CD8-positive, alpha-beta memory T cell (primary cell): ENCODE data around the gene SPDYE2. TPM values are rescaled to one million over a fixed set of nuclear protein-coding genes. Genes with fewer than 3 reads are reported as not detected.
"Not testable (repeated sequence)": the region's sequence is repeated elsewhere in the genome, so short reads cannot be mapped to it uniquely, and the experiment has no call there.

Experiments used
- CTCF ChIA-PET: fragments of 350-600 bp; sonication (Branson Sonifier 250); formaldehyde crosslinking; loops from one replicate; lab custom pipeline; 2021; ENCODE audit warnings: antibody characterized with exemption; lab: Charles Lee
- POLR2A ChIA-PET: fragments of 350-600 bp; sonication (Branson Sonifier 250); formaldehyde crosslinking; loops from one replicate; lab custom pipeline; 2021; ENCODE audit warnings: antibody characterized with exemption; lab: Charles Lee
- DNase-seq, 5 donors: peaks; one replicate each; pipeline versions ENCODE4 v3.0.0 to v3.0.0-alpha.2; 2020 to 2022; ENCODE audit warnings: mixed read lengths in 1 of 5
- H3K27ac ChIP-seq: one replicate; pipeline ENCODE4 v1.7.0; 2013; ENCODE audit warnings: low read depth, mild to moderate bottlenecking, low read length, moderate library complexity
- H3K27me3 ChIP-seq: 2 replicates; pipeline ENCODE4 v1.7.0; 2013; ENCODE audit warnings: low read length, mild to moderate bottlenecking; ENCODE audit not compliant: insufficient read depth, poor library complexity, severe bottlenecking
- H3K36me3 ChIP-seq: 2 replicates; pipeline ENCODE4 v1.7.0; 2013; ENCODE audit warnings: mild to moderate bottlenecking, low read length, moderate library complexity; ENCODE audit not compliant: insufficient read depth
- H3K4me1 ChIP-seq: 2 replicates; pipeline ENCODE4 v1.7.0; 2013; ENCODE audit warnings: mild to moderate bottlenecking, low read length, moderate library complexity; ENCODE audit not compliant: insufficient read depth
- H3K4me3 ChIP-seq: 2 replicates; pipeline ENCODE4 v1.7.0; 2013; ENCODE audit warnings: mild to moderate bottlenecking, low read length
- H3K9me3 ChIP-seq: 2 replicates; pipeline ENCODE4 v1.7.0; 2013; ENCODE audit warnings: mild to moderate bottlenecking, low read length
- H3K27ac Mint-ChIP-seq, 8 donors: one replicate each; pipeline ENCODE4 v1.8.0; 2020 to 2021; ENCODE audit warnings: mixed read lengths in 8 of 8, mild to moderate bottlenecking in 6 of 8, inconsistent platforms in 3 of 8, moderate library complexity in 3 of 8
- H3K27me3 Mint-ChIP-seq, 2 donors: one replicate each; pipeline ENCODE4 v1.8.0; 2020 to 2021; ENCODE audit warnings: mixed read lengths in 2 of 2, mild to moderate bottlenecking in 1 of 2, moderate library complexity in 1 of 2
- H3K36me3 Mint-ChIP-seq, 3 donors: one replicate each; pipeline ENCODE4 v1.8.0; 2020 to 2021; ENCODE audit warnings: mixed read lengths in 3 of 3, inconsistent platforms in 1 of 3, mild to moderate bottlenecking in 1 of 3
- H3K4me1 Mint-ChIP-seq, 3 donors: one replicate each; pipeline ENCODE4 v1.8.0; 2020 to 2021; ENCODE audit warnings: mixed read lengths in 3 of 3, inconsistent platforms in 1 of 3, mild to moderate bottlenecking in 1 of 3
- H3K4me3 Mint-ChIP-seq, 7 donors: one replicate each; pipeline ENCODE4 v1.8.0; 2020 to 2021; ENCODE audit warnings: mixed read lengths in 7 of 7, mild to moderate bottlenecking in 6 of 7, moderate library complexity in 4 of 7, inconsistent platforms in 2 of 7
- H3K9me3 Mint-ChIP-seq, 5 donors: one replicate each; pipeline ENCODE4 v1.8.0; 2020 to 2022; ENCODE audit warnings: mixed read lengths in 5 of 5, mild to moderate bottlenecking in 3 of 5, moderate library complexity in 2 of 5, inconsistent platforms in 1 of 5
- polyA plus RNA-seq: library from polyadenylated mRNA; unstranded; fragments of 300-500 nt; fragmentation: Illumina TruSeq; gene quantifications from one replicate; pipeline ENCODE4 v1.2.3, GENCODE V29; 2021
- total RNA-seq, 2 experiments: library from RNA; stranded (reverse); gene quantifications; one replicate each; pipeline ENCODE4 v1.2.3, GENCODE V29; 2021

The SPDYE2 gene
- total and polyA plus RNA-seq, 3 experiments from 2014 or later = 0.28 TPM; not detected in 2

DNA sequence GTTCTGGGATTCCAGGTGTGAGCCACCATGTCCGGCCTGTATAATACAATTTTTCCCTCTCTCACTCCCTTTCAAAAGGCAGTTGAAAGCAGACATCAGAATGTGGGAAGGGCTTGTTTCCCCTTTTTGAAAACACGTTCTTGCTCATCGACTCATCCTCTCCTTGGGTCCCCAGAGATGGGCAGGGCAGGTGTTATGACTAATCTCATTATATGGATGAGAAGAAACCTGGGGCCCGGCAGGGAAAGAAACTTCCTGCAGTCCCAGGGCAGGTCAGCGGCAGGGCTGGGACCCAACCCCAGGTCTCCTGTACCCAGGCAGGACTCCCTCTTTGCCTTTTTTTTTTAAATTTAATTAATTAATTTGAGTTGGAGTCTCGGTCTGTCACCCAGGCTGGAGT is 4.7 kb upstream of the SPDYE2 start:
- CTCF ChIA-PET, H3K27ac ChIP-seq, H3K27ac Mint-ChIP-seq, H3K4me1 Mint-ChIP-seq, H3K9me3 ChIP-seq, H3K36me3 ChIP-seq, H3K36me3 Mint-ChIP-seq, POLR2A ChIA-PET, H3K4me3 ChIP-seq, DNase-seq, H3K4me3 Mint-ChIP-seq, H3K9me3 Mint-ChIP-seq, H3K4me1 ChIP-seq, H3K27me3 Mint-ChIP-seq, H3K27me3 ChIP-seq: not testable (repeated sequence)

DNA sequence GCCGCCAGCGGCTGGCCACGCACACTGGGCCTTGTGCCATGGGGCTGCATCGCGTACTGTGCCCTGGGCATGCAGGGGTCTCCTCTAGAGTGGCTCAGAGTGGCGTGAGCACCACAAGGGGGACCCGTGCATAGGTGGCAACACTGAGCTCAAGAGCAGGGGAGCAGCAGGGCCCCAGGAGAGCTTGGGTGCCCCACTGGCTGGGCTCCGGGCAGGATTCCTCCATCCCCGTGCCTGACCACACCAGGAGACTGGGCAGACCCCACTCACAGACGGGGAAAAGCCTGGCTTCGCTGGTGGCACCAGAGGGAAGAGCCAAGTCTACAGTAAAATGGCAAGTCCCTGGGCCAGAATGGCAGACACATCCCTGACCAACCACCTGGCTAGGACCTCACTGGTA is 17.6 kb downstream of the SPDYE2 start:
- H3K9me3 ChIP-seq, H3K4me1 ChIP-seq, H3K4me3 ChIP-seq, CTCF ChIA-PET, POLR2A ChIA-PET, H3K27ac ChIP-seq, H3K27me3 ChIP-seq, H3K9me3 Mint-ChIP-seq, H3K36me3 ChIP-seq, H3K27me3 Mint-ChIP-seq, H3K4me3 Mint-ChIP-seq, H3K4me1 Mint-ChIP-seq, H3K27ac Mint-ChIP-seq, H3K36me3 Mint-ChIP-seq: not testable (repeated sequence)
- DNase-seq = peak in 1 of 5 donors; percentile 28

DNA sequence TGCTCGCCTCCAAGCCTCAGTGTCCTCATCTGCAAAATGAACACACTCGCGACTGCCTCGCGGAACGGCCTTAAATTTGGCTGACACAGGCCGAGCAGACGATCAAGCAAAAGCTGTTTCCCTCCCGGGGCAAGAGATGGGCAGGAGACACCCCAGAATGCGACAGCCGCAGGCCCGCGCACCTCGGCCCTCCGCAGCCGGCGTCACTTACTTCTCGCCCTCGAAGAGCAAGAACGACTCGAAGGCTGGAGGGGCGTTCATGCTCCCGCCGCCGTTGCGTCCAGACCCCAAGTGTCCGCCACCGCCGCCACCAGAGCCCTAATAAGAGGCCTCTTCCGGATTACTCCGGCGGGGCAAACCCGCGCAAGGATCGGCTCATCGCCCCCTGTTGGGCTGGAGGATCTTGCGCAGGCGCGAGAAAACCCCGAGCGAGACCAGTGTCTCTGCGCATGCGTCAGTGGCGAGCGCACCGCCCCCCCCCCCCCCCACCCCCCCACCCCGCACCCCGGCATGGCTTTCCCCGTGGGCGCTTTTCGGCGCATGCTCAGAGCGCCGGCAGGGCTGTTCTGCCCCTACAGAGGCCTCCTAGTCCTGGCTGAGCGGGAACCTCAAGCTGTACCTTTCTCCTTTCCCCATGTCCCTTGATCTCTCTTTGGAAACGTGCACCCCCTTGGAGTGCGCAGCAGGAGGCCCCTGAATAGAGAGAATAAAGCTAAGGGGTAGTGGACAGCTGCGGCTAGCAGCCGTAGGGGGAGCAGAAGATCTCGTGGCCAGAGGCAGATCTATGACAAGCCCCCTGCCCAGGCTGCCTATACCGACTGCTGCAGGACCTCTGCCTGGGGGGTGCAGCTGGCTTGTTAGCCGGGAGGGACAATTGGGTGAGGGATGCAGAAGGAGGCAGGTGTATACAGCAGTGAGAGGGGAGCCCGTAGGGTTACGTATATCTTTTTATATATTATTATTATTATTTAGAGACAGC is 21.5 kb downstream of the SPDYE2 start, which contains the start of gene POLR2J3:
TSS of gene POLR2J3 (minus strand) at position 323 of the 979 bp plus-strand sequence. CDS start at position 261, 62 bp downstream.
- H3K27me3 Mint-ChIP-seq, H3K27me3 ChIP-seq, CTCF ChIA-PET, H3K4me1 Mint-ChIP-seq, POLR2A ChIA-PET, H3K9me3 ChIP-seq, H3K36me3 Mint-ChIP-seq, H3K36me3 ChIP-seq, H3K4me1 ChIP-seq, H3K9me3 Mint-ChIP-seq: not testable (repeated sequence)
- Histone ChIP-seq H3K27ac (peak within 1 kb of the TSS; percentile 64), H3K4me3 (peak within 1 kb of the TSS; percentile 72)
- DNase-seq = peak; percentile 96 to 100 (median 99)
- Mint-ChIP-seq H3K27ac (peak within 1 kb of the TSS; percentile 84 to 95 (median 92)), H3K4me3 (peak within 1 kb of the TSS; percentile 87 to 94 (median 90))

DNA sequence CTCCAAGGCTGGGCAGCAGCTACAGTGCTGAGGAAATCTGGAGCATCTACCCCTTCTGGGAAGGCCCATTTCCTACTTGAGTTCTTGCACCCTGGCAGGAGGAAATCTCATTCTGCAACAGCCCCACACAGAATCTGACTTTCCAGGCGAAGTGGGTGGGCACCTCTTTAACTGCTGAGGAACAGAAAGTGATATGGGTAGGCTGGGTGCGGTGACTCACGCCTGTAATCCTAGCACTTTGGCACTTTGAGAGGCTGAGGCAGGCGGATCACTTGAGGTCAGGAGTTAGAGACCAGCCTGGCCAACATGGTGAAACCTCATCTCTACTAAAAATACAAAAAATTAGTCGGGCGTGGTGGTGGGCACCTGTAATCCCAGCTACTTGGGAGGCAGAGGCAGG is 23.6 kb downstream of the SPDYE2 start:
- H3K27me3 Mint-ChIP-seq, H3K36me3 ChIP-seq, H3K4me1 Mint-ChIP-seq, H3K27me3 ChIP-seq, H3K4me1 ChIP-seq, H3K27ac Mint-ChIP-seq, H3K9me3 Mint-ChIP-seq, POLR2A ChIA-PET, H3K4me3 ChIP-seq, H3K27ac ChIP-seq, H3K36me3 Mint-ChIP-seq, CTCF ChIA-PET, H3K4me3 Mint-ChIP-seq, DNase-seq, H3K9me3 ChIP-seq: not testable (repeated sequence)

DNA sequence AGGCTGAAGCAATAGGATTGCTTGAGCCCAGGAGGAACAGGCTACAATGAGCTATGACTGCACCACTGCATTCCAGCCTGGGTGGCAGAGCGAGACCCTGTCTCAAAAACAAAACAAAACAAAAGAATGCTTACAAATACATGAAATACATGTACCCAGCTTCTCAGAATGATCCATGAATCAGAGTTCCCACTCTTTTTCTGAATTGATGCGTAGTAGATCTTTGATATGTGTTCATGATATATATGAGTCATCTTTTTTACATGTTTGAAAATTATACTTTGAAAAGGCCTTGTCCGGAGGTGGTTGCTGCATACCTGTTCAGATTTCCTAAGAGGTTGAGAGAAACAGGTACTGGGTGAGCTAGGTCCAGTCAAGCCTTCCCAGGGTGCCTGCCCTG is 25.3 kb downstream of the SPDYE2 start:
- H3K27ac Mint-ChIP-seq, DNase-seq, H3K27ac ChIP-seq, POLR2A ChIA-PET, H3K36me3 ChIP-seq, H3K36me3 Mint-ChIP-seq, H3K27me3 Mint-ChIP-seq, H3K9me3 ChIP-seq, H3K4me1 ChIP-seq, H3K4me3 Mint-ChIP-seq, H3K27me3 ChIP-seq, H3K4me3 ChIP-seq, H3K9me3 Mint-ChIP-seq, CTCF ChIA-PET, H3K4me1 Mint-ChIP-seq: not testable (repeated sequence)

DNA sequence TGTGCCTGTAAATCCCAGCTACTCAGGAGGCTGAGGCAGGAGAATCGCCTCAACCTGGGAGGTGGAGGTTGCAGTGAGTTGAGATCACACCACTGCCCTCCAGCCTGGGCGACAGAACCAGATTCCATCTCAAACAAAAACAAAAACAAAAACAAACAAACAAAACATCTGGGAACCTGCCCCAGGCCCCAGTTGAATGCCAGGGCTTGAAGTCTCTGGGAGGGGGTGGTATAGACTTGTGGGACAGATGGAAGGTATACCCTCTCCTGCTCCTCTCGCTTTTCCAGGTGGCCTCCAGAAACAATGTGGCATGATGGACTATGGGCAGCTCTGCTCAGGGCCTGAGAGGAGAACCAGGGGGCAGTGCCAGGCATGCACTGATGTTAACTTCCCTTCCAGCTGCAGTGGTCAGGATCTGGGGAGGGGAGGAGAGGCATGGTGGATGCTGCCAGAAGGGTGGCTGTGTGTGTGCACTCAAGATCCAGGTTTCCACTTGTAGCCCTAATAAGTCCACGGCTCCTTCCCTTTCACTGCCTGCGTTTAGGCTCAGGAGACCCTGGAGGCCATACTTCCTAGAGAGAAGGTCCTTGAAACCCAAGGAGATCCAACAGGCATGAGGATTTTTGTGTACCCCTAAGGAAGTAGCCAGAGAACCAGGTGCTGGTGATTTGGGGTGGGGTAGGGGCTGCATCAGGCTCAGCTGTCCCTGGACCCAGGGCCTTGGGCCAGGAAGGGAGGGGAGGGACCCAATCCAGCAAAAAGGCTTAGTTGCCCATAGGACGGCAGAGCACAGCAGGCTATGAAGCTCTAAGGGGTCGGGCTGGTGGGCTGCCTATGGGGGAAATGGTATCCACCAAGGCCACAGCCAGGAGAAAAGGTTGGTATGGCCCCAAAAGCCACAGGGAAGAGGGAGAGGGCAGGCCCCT is 26.6 kb downstream of the SPDYE2 start:
- H3K27ac Mint-ChIP-seq, H3K27ac ChIP-seq, H3K4me1 Mint-ChIP-seq, H3K36me3 Mint-ChIP-seq, CTCF ChIA-PET, H3K4me3 Mint-ChIP-seq, H3K4me3 ChIP-seq, H3K36me3 ChIP-seq, H3K27me3 ChIP-seq, H3K9me3 Mint-ChIP-seq, H3K4me1 ChIP-seq, POLR2A ChIA-PET, H3K27me3 Mint-ChIP-seq, H3K9me3 ChIP-seq: not testable (repeated sequence)
- DNase-seq = peak in 1 of 5 donors; percentile 15

DNA sequence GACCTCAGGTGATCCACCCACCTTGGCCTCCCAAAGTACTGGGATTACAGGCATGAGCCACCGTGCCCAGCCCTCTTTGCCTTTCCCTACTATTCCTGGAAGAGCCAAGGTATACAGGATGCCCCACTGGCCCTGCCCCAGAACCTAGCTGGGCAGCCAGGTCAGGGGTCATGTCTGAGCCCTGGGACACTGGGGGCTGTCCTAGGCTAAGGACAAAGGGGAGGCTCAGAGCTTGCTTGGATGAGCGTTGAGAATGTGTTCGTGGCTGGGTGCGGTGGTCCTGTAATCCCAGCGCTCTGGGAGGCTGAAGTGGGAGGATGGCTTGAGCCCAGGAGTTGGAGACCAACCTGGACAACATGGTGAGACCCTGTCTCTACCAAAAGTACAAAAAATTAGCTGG is 27.5 kb downstream of the SPDYE2 start:
- H3K4me3 Mint-ChIP-seq, H3K9me3 ChIP-seq, POLR2A ChIA-PET, H3K27ac ChIP-seq, H3K4me3 ChIP-seq, CTCF ChIA-PET, H3K36me3 ChIP-seq, H3K36me3 Mint-ChIP-seq, H3K9me3 Mint-ChIP-seq, H3K27me3 ChIP-seq, H3K4me1 ChIP-seq, H3K4me1 Mint-ChIP-seq, H3K27me3 Mint-ChIP-seq, H3K27ac Mint-ChIP-seq: not testable (repeated sequence)
- peak in 1 of 5 donors; percentile 34 for DNase-seq

DNA sequence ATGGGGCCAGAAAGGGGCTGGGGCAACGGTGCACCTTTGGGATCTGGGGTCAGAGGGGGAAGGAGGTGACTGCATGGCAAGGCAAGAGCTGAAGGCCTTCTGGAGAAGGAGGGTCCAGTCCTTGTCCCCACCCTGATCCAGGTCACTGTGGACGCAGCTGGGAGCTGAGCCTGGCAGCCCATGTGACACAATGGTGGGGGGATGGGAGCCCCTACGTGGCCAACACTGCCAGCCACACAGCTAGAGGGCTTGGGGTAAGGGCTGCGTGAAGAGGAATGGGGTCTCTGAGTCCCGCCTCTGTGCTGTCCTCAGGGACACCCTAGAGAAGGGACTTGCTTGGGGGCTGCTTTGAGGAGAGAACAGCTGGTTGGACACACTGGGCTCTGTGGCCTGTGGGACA is 30.7 kb downstream of the SPDYE2 start:
- H3K27ac Mint-ChIP-seq, H3K9me3 ChIP-seq, H3K27me3 ChIP-seq, H3K4me3 ChIP-seq, H3K4me3 Mint-ChIP-seq, POLR2A ChIA-PET, DNase-seq, H3K9me3 Mint-ChIP-seq, CTCF ChIA-PET, H3K27ac ChIP-seq, H3K4me1 ChIP-seq, H3K36me3 Mint-ChIP-seq, H3K27me3 Mint-ChIP-seq, H3K36me3 ChIP-seq, H3K4me1 Mint-ChIP-seq: not testable (repeated sequence)
